Raji (cell line): Measurements from ENCODE around the gene CC2D1B.

ENCODE experiments used
- POLR2A ChIP-seq: IDR thresholded peaks from 2 replicates; pipeline ENCODE4 v1.6.1; 2011; ENCODE audit warnings: low read depth, low read length, control low read depth; ENCODE audit not compliant: insufficient read depth

CC2D1B gene

DNA sequence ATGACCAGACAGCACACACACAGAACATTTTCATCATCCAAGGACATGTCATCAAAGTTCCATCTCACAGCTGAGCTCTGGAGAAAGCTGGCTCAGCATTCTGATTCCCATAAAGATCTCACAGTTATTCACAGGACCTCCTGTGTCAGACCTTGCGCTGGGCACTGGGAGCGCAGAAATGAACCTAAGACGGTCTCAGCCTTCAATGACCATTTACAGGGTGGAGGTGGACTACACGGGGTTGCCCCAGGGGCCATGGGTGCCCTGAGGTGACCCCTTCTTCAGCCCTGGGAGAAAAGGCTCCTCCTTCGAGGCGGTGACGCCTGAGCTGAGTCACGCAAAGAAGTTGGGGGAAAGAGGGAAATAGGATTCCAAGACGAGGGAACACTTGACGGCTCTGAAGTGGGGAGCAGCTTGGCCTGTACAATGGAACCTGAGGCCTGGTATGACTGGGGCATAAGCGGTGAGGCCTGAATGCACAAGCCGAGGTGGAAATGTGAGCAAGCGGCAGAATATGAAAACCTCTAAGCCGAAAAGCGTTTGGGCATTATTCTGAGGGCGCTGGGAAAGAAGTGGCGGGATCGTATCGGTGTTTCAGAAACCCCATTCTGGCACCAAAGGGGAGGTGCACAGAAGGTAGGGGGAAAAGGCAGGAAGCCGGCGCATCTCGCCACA lies 797 bp downstream of the CC2D1B start:
- TF ChIP-seq POLR2A = no peak

DNA sequence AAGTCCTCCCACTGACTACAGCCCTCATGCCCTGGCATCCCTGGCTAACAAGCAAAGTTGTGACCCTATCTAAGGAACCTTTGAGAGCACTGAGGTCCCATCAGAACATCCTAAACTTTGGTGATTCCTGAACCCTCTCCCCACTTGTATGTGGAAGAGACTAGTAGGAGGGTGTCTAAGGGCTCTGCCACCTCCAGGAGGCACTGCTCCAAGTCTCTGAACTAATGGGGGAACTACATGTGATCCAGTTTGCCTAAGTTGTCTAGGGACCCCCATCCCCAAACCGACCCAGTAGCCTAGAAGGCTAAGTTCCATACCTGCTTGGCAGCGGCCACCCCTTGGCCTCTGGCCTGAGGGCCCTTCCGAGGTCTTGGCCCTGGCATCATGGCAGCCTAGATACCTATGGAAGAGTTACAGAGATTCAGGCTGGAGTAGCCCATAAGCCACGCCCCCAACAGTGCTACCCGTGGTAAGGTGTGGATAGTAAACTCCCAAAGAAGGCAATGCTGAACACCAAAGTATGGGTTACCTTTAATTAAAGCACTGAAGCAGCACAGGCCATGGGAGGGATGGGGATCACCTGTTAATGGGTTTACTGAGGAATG lies 1.7 kb downstream of the CC2D1B start:
- TF ChIP-seq POLR2A = no peak

DNA sequence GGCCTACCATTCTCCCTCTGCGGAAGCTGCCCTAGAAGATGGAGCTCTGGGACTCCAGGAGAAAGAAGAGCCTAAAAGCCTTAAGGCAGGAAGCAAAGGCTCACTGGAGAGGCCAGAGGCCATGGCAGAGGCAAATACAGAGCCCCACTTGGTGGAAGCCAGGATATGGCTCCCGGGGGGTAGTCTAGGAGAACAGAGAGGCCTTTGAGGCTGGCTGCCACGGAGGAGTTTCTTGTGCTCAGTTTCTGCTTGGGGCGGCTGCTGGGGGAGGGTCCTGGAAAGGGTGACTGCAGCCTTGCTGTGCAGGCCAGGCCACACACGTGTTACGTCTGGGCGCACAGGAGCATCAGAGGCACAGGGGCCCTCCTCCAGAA lies 5.4 kb downstream of the CC2D1B start:
- TF ChIP-seq POLR2A = no peak

DNA sequence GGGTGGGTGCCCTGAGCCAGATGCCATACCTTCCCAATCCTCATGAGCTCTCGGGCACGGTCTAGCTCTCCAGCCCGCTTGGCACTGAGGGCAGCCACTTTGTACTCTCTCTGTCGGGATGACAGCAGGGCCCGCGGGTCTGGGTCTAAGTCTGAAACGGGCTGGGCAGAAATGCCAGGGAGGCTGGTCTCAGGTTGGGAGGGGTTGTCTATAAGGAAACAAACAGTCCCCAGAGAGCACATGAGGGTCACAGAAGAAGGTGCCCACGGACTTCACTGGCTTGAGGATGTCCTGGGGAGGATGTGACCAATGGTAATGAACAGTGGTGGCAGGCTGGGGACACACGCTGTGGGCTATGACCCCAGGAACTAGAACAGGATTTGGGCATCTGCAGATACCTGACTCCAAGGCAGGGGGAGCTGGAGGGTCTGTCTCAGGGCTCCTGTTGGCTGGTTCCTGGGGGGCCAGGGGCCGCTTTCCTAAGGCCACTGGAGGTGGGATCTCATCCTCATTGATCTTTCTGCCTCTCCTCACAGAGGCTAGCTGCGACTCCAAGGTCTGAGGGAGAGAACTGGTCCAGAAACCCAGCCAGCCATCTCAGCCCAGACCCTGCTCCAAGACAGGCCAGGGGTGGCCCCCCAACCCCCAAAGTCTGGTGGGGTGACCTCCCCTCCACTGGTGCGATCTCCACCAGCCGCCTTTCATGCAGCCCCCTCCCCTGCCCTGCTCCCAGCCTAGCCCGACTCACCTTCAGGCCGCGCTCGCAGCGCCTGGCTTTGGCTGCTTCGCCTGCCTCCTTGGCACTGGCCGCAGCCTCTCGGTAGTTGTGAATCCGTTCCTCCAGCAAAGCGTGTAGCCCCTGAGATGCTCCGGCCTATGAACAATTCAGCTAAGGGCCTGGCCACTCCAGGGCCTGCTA lies 6.1 kb downstream of the CC2D1B start:
- no peak for TF ChIP-seq POLR2A

DNA sequence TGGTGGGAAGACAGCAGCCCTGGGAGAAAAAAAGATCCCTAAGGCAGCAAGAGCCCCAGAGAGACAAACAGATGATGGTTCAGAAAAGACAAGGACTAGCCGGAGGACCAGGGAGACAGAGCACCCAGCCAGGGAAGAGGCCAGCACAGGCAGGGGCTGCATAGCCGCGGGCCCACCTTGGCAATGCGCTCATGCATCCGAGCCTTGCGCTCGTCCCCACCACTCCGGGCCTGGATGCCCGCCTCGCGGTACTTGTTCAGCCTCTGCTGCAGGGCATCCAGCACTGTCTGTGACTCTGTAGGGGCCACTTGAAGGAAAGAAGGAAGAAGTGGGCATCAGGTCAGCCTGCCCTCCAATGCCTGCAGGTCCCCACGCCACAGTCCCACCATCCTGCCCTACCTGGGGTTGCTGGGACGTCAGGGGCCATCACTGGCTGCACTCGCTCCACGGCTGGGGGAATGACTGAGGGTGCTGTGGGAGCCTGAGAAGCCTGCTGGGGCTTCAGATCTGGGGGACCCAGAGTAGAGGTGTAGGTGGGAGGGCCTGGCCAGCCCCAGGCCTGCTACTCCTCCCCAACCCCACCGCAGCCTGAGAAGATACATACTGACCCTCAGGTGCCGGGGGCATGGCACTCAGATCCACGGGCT lies 7.0 kb downstream of the CC2D1B start:
- TF ChIP-seq POLR2A = no peak

DNA sequence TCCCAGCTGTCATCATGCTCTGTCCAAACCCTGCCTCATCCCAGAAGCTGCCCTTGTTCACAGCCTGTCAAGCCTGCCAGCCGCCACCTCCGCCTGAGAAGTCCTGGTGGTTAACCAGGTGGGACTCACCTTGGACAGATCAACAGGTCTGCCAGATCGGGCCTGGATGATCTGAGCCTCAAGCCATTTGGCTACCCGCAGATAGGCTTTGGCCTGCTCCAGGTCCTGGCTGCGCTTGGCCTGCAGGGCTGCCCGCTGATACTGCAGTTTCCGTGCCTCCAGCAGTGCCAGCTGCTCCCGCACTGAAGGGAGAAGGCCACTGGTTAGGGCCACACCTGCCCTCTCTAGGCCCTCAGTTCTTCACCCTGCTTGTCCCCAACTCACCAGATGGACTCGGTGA lies 8.6 kb downstream of the CC2D1B start:
- no peak for TF ChIP-seq POLR2A

DNA sequence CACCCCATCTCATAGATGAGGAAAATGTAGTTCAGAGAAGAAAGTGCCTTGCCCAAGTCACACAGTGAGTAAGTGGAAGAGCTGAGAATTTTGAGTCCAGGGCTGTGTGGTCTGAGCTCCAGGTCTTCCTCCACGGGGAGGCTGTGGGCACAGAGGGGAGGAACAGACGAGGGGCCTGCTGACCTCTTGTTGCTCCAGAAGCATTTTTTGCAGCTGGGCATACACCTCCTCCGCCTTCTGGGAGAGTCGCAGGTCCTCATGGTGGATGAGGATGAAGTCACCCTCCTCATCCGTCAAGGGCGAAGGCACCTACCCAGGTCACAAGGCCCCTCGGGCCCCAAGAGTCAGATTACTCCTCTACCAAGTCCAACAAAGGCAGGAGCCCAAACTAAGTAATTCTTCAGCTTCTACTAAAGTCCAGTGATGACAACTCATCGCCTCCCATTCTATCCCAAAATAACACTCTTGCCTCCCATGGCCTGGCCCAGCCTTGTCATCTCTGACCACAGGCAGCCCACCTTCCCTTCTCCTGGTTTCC lies 9.1 kb downstream of the CC2D1B start:
- TF ChIP-seq POLR2A = no peak

DNA sequence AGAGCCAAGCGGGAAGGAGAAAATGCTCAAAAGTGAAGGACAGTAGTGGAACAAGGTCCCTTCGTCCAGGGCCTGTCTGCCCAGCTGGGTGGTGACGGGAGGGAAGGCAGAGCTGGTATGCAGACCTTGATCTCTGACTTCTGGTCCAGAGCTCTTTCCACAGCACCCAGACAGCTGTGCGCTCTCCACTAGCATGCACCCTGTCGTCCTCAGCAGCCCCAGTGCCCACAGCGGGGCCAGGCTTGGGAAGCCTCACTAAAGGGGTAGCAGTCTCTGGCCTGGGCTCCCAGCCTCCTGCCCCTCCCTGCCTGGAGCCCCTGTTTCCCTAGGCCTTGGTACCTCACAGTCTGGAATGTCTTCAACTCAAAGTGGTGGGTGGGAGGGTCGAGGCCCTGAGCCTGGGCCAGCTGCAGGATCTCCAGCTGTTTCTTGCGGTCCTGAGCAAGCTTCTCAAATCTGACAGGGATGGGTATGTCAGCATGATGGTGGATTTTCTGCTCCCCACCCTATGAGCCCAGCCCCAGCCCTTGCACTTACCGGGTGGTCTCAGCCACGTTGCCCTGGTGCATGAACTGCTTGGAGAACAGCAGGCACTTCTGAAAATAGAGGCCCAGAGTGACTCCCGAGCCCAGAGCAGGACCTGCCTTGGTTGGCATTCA lies 10.0 kb downstream of the CC2D1B start:
- TF ChIP-seq POLR2A = no peak

DNA sequence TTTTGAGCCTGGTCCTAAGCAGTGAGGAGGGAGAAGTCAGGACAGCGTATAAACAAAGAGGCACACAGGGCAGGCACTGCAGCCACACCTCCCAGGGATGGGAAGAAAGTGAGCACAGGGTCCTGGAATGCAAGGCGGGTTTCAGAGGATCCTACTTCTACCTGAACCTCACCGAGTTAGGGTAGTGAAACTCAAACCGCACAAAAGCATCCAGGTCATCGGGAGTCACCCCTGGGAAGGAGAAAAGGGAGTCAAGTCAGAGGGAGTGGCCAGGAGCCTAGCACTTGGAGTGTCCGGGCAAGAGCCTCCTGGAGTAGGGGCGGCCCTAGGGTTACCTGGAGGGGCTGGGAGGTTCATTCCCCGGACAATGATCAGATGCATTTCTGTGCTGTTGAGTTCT lies 10.6 kb downstream of the CC2D1B start:
- TF ChIP-seq POLR2A = no peak

DNA sequence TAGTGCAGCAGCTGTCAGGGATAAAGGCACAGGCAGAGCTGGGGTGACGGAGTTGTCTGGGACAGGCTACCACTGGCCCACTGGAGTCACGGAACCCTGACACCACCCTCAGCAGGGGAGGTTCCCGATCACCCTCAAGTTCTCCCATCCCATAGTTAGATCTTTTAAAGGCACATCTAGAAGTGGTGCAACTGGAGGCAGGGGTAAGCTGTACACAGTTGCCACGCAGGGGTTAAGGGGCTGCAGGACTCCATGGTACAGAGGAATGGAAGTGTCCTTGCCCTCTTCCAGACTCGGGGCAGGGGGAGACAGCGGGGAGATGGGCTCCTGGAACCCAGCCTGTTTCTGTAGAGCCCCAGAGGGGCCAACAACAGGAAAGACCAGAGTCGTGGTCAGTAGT lies 13.3 kb downstream of the CC2D1B start:
- TF ChIP-seq POLR2A = no peak

DNA sequence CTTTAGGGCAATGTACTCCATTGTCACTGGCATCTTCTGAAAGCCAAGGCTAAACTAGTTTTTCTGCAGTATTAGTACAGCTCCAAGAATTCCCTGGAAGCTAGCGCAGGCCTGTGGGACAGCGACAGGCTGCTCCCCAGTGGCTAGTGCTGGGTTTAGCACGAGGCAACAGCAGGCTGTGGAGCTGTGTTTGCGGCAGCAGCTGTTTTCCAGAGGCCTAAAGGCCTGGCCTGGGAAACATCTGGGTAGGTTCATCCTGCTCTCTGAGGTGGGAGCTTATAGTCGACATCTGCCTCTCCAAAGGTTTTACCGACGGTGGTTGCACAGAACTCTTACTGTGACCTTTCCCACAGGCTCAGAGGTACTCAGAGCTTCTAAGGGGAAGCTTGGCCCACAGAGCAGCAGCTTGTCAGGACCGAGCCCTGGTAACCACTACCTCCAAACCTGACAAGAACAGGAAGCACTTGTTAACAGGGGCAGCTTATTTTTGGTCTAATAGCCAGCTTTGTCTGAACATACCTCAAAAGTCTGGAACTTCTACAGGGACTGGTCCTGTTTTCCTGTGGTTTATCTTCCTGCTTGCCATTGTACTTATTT lies 17.2 kb downstream of the CC2D1B start:
- no peak for TF ChIP-seq POLR2A

DNA sequence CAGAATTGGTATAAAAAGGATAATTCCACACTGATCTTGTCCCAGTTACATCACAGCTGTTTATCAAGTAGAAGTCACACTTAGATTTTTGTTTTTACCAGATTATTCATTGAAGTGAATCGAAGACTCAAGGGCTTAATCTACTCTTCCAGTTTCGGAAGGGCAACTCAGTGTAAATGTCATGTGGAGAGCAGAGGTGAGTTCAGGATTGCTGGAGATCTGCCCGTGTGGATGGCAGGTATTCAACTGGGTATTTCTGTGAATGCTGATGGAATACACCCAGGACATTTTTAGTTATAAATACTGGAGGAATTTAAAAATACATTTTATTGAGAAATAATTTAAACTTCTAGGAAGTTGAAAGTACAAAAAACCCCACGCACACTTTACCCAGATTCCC lies 19.4 kb downstream of the CC2D1B start:
- no peak for TF ChIP-seq POLR2A

DNA sequence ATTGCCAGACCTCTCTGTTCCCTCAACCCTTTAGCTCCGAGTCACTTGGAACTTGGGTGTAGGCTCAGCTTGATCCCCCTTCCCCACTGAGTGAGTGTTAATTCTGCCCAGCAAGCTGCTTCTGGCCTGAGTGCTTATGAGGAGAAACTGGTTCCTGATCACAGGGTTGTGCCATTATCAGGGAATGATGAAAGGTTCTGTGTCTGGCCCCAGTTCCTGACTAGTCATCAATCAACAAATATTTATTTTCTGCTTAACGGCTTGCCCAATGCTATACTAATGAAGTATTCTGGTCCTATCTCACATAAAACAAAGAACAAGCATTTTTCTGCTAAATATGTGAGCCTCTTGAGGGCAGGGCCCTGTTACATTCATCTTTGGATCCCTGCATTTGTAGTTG lies 20.8 kb downstream of the CC2D1B start:
- no peak for TF ChIP-seq POLR2A

DNA sequence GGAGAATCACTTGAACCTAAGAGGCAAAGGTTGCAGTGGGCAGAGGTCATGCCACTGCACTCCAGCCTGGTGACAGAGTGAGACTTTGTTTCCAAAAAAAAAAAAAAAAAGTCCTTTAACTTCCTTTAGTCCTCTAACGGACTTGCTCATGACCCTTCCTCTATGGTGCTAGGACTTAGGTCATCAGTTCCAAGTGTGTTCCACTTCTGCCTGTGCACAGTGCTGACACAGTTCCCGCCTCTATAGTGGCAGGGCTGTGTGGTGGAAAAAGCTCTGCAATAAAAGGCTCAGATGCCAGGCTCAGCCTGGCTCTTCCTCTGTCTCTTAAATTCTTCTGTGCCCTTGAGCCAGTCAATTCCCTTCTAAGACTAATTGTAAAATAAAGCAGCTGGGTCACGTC lies 22.0 kb downstream of the CC2D1B start:
- no peak for TF ChIP-seq POLR2A
